Activated CD8-positive, alpha-beta T cell treated with anti-CD3 and anti-CD28 coated beads, Interleukin-2, amount 10 ng/mL, durations not matched to agents 7 days and 5 days (primary cell): ENCODE results near the gene UBE4B. TPM values are rescaled to one million over a fixed set of nuclear protein-coding genes. Genes with fewer than 3 reads are reported as not detected.

ENCODE experiments used
- ATAC-seq: fragments of 150-1000 bp; cut with Tn5 transposase; one replicate; pipeline ENCODE4 v1.10.0; 2021; ENCODE audit warnings: moderate library complexity
- CTCF ChIA-PET: fragments of 350-600 bp; sonication (Branson Sonifier 250); formaldehyde crosslinking; loops from one replicate; lab custom pipeline; 2021; ENCODE audit warnings: antibody characterized with exemption; lab: Charles Lee
- POLR2A ChIA-PET: fragments of 350-600 bp; sonication (Branson Sonifier 250); formaldehyde crosslinking; loops from one replicate; lab custom pipeline; 2021; ENCODE audit warnings: antibody characterized with exemption; lab: Charles Lee
- DNase-seq: peaks from one replicate; pipeline ENCODE4 v3.0.0-alpha.2; 2020
- H3K27ac Mint-ChIP-seq: one replicate; pipeline ENCODE4 v1.8.0; 2021; ENCODE audit warnings: mild to moderate bottlenecking, mixed read lengths
- H3K27me3 Mint-ChIP-seq: one replicate; pipeline ENCODE4 v1.8.0; 2021; ENCODE audit warnings: low read depth, mixed read lengths
- H3K36me3 Mint-ChIP-seq: one replicate; pipeline ENCODE4 v1.8.0; 2021; ENCODE audit warnings: low read depth, mixed read lengths
- H3K4me1 Mint-ChIP-seq: one replicate; pipeline ENCODE4 v1.8.0; 2021; ENCODE audit warnings: low read depth, mixed read lengths
- H3K4me3 Mint-ChIP-seq: one replicate; pipeline ENCODE4 v1.8.0; 2021; ENCODE audit warnings: mild to moderate bottlenecking, mixed read lengths
- H3K9me3 Mint-ChIP-seq: one replicate; pipeline ENCODE4 v1.8.0; 2022; ENCODE audit warnings: mixed read lengths; ENCODE audit not compliant: insufficient read depth
- total RNA-seq, 2 experiments: library from RNA; stranded (reverse); gene quantifications; one replicate each; pipeline ENCODE4 v1.2.3, GENCODE V29; 2021

The UBE4B gene
- total RNA-seq, 2 experiments from 2014 or later, result 30.7 to 32.0 TPM

DNA sequence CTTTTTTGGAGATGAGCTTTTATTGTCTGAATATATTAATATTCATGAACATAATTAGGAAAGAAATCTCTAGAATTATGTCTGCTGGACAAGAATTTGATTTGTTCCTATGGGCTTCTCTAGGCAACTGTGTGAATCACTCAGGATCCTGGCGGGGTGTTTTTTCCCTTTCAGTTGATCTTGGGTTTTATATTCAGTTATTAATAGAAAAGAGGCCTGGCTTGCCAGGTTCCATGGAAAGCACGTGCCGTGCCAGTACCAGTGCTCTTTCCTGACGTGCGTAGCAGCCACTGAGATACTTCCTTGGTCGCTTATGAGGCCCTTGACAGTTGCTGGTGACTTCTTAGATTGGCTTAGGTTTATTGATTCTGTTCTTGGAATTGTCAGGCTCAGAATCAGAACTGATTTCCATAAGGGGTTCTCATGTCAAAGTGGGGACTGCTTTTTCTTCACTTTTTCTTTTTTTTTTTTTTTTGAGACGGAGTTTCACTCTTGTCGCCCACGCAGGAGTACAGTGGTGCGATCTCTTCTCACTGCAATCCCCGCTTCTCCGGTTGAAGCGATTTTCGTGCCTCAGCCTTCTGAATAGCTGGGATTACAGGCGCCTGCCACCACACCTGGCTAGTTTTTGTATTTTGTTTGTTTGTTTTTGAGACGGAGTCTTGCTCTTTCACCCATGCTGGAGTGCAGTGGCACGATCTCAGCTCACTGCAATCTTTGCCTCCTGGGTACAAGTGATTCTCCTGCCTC, 129.0 kb downstream of the UBE4B start:
- ChIA-PET CTCF (no interaction called here), POLR2A (no interaction called here)
- Mint-ChIP-seq H3K4me3 (no peak overlapping the region), H3K9me3 (no peaks in the 10 kb centered on the region), H3K27ac (no peak overlapping the region), H3K4me1 (no peaks in the 10 kb centered on the region), H3K36me3 (peaks cover 18% of the 10 kb centered on the region), H3K27me3 (no peaks in the 10 kb centered on the region)
- ATAC-seq (no peak), DNase-seq (no peak)

DNA sequence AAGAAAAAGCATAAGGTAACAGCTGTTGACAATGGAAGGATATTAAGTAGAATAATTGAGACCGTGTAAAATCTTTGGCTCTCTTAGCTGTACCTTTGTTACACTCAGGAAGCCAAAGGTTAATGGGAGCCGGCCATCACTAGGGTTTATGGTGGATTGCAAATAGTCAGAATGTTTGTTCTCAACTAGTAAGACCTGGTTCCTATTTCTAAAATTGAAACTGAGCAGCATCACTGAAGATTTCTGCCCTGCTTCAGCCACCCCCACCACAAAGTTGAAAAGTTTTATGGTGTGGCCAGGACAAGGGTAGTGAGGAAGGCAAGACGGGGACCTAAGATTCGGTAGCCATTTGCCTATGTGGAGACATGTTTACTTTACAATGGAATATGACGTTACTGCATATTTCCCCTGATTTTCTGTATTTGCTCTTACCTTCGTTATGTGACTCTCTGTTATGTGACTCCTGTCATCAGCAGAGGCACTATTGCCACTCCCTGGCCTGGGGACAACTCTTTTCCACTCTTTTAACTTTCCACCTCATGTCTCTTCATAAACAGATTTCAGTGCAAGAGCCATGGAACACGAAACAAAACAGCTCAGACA, 136.3 kb downstream of the UBE4B start:
- H3K9me3 Mint-ChIP-seq, result no peaks in the 10 kb centered on the region
- H3K27me3 Mint-ChIP-seq, result no peaks in the 10 kb centered on the region
- ChIA-PET CTCF (interaction anchor here (1.4 to 4.4 kb wide), 3 partner anchors 16 to 41 kb away, joined by 4 to 22 read pairs (median 9); partner anchors contain the start of gene KIF1B), POLR2A (interaction anchor here (1.0 kb wide), 1 partner anchor 1739 kb away, joined by 4 read pairs; no protein-coding TSS in a partner anchor)
- peaks cover 64% of the 10 kb centered on the region for H3K36me3 Mint-ChIP-seq
- ATAC-seq (no peak), DNase-seq (no peak)
- H3K27ac Mint-ChIP-seq, result peak overlapping the region; percentile 92
- H3K4me3 Mint-ChIP-seq, result no peak overlapping the region
- H3K4me1 Mint-ChIP-seq, result peaks cover 52% of the 10 kb centered on the region

DNA sequence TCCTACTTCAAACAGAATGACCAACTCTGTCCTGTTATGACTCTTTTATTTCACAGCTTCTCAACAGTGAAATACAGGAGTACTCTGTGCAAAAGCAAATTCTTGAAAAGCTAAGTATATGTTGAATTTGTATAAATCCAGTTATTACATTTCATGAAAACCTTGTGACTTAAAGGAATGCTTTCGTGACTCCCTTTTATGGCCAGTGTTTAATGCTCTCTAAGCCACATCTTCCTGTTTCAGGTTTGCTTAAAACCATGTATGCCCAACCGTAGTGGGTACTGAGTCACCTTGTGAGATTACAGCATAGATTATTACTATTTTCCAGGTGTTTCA, 137.4 kb downstream of the UBE4B start:
- ChIA-PET POLR2A (interaction anchor here (1.0 kb wide), 2 partner anchors 8 to 1737 kb away, joined by 3 to 4 read pairs; no protein-coding TSS in a partner anchor), CTCF (interaction anchor here (1.1 to 4.4 kb wide), 5 partner anchors 13 to 41 kb away, joined by 3 to 22 read pairs (median 5); partner anchors contain the start of gene KIF1B)
- Mint-ChIP-seq H3K9me3 (no peaks in the 10 kb centered on the region), H3K4me3 (peak overlapping the region; percentile 51), H3K4me1 (peaks cover 55% of the 10 kb centered on the region), H3K36me3 (peaks cover 63% of the 10 kb centered on the region), H3K27ac (peak overlapping the region; percentile 92), H3K27me3 (no peaks in the 10 kb centered on the region)
- peak; percentile 84 for ATAC-seq
- DNase-seq, result peak; percentile 52

DNA sequence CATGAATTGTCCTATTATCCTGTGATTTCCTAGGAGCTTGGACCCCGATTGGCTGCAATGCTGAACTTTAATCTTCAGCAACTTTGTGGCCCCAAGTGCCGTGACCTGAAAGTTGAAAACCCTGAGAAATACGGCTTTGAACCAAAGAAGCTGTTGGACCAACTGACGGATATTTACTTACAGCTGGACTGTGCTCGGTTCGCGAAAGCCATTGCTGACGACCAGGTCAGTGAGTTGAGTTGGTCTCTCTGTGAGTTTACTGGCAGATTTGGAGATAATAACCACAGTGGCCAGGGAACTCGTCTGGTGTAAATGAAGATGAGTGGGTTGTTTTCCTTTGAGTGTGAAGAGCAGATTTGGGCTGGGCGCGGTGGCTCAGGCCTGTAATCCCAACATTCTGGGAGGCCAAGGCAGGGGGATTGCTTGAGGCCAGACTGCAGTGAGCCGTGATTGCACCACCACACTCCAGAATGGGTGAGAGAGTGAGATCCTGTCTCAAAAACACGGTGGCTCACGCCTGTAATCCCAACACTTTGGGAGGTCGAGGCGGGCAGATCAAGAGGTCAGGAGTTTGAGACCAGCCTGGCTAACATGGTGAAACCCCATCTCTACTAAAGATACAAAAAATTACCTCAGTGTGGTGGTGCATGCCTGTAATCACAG, 138.5 kb downstream of the UBE4B start:
- H3K4me1 Mint-ChIP-seq, result peaks cover 55% of the 10 kb centered on the region
- H3K27me3 Mint-ChIP-seq, result no peaks in the 10 kb centered on the region
- ChIA-PET CTCF (interaction anchor here (0.5 to 4.4 kb wide), 2 partner anchors 39 to 183 kb away, joined by 3 to 22 read pairs; partner anchors contain the start of gene KIF1B), POLR2A (interaction anchor here (1.0 kb wide), 1 partner anchor 7 kb away, joined by 3 read pairs; no protein-coding TSS in a partner anchor)
- H3K4me3 Mint-ChIP-seq, result peak overlapping the region; percentile 18
- H3K9me3 Mint-ChIP-seq, result peaks cover 3% of the 10 kb centered on the region
- peak overlapping the region; percentile 92 for H3K27ac Mint-ChIP-seq
- DNase-seq (no peak), ATAC-seq (no peak)
- peaks cover 65% of the 10 kb centered on the region for H3K36me3 Mint-ChIP-seq

DNA sequence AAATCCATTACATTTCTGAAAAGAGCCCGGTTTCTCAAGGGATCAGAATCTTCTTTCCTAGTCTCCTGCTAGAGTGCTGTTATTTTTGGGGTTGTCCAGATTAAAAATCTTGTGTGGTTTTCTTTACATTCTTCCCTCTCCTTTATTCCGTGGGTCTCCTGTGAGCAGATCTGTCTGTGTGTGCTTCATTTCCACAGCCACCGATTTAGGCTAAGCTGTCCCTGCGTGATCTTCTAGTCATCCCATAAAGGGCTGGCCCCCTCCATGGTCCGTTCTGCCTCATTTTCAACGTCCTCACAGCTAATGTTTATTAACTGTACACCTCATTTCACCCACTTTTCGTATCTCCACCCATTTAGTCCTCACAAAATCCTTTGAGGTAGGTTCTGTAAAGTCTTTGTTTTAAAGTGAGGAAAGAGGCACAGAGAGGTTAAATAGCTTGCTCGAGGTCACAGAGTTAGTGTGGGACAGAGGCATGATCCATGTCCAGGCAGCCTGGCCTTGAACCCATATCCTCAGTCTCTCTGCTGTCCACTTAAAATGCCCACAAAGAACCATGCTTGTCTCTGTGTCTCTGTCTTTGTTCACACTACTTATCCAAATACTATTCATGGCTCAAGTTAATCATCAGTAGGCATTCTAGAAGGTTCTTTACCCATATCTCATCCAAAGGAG, 139.4 kb downstream of the UBE4B start:
- no peaks in the 10 kb centered on the region for H3K27me3 Mint-ChIP-seq
- peak overlapping the region; percentile 23 for H3K27ac Mint-ChIP-seq
- DNase-seq (no peak), ATAC-seq (no peak)
- ChIA-PET CTCF (interaction anchor here (4.4 kb wide), 1 partner anchor 38 kb away, joined by 22 read pairs; the partner anchor contains the start of gene KIF1B), POLR2A (no interaction called here)
- peaks cover 3% of the 10 kb centered on the region for H3K9me3 Mint-ChIP-seq
- H3K4me3 Mint-ChIP-seq, result no peak overlapping the region
- peaks cover 64% of the 10 kb centered on the region for H3K36me3 Mint-ChIP-seq
- H3K4me1 Mint-ChIP-seq, result peaks cover 55% of the 10 kb centered on the region

DNA sequence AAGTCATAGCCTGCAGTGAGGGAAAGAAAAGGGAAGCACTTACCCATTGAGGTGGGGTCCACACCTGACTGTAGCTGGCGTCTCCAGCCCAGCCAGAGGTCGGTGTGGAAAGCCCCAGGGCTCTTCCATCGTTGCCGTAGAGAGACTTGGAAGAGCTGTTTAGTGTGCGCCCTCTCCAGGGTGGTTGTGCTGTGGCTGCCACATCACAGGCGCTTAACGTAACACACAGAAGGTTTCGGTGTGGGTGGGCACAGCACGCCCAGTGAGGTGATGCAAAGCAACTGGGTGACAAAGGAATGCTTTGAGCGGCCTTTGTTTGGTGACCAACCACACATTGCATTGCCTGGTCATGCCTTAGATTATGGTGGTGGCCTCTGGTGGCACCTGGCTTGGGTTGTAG, 140.8 kb downstream of the UBE4B start:
- H3K9me3 Mint-ChIP-seq, result peaks cover 3% of the 10 kb centered on the region
- DNase-seq (no peak), ATAC-seq (no peak)
- H3K27me3 Mint-ChIP-seq, result no peaks in the 10 kb centered on the region
- H3K4me1 Mint-ChIP-seq, result peaks cover 46% of the 10 kb centered on the region
- no peak overlapping the region for H3K4me3 Mint-ChIP-seq
- ChIA-PET POLR2A (no interaction called here), CTCF (no interaction called here)
- H3K36me3 Mint-ChIP-seq, result peaks cover 56% of the 10 kb centered on the region
- no peak overlapping the region for H3K27ac Mint-ChIP-seq

DNA sequence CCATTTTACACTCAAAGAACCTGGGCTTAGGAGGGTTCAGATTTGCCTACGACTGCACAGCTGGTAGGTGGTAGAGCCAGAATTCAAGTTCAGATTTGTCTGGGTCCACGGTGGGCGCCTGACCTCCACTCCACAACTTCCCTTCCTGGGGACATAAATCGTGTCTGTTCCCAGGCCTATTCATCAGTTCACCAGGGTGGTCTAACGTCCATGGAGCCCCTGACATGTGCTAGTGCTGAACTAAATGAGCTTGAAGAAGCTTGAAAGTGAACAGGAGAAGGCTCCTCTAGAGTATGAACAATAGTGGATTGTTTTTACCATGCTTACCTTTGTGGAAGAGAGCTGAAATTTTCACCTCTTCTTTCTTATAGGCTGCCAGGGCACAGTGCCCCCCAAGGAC, 145.1 kb downstream of the UBE4B start:
- no peak for ATAC-seq
- ChIA-PET POLR2A (interaction anchor here (1.6 kb wide), 1 partner anchor 17 kb away, joined by 3 read pairs; no protein-coding TSS in a partner anchor), CTCF (no interaction called here)
- H3K4me1 Mint-ChIP-seq, result peaks cover 7% of the 10 kb centered on the region
- DNase-seq, result no peak
- no peaks in the 10 kb centered on the region for H3K27me3 Mint-ChIP-seq
- no peak overlapping the region for H3K27ac Mint-ChIP-seq
- H3K36me3 Mint-ChIP-seq, result peaks cover 39% of the 10 kb centered on the region
- H3K4me3 Mint-ChIP-seq, result no peak overlapping the region
- H3K9me3 Mint-ChIP-seq, result peaks cover 3% of the 10 kb centered on the region

DNA sequence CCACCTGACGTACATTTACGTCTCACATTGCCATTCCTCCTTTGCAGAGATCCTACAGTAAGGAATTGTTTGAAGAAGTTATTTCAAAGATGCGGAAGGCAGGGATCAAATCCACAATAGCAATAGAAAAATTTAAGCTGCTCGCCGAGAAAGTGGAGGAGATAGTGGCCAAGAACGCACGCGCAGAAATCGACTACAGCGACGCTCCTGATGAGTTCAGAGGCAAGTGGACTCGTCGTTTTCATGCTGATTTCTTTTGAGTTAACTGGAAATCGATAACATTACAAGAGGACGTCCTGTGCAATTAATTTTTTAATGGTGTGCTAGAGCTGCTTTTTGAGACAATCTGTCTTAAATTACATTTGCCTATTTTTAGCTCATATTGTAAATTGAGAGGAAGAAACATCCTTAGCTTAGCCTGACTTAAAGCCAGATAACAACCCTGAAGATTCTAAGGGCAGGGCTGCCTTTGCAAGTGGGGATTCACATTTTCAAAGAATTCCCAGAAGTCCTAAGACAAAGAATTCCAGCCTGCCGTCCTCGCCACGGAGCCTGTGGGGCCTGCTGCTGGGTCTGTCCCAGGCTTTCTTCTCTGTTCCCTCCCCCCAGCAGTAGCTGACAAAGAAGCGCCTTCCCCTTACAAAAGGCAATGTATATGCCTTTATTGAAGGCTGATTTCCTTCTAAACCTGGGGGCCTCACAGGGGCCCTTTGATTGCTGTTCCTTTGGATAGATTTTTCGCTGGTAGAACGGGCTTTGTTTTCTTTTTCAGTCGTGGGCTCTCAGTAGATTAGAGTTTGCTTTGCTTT, 146.0 kb downstream of the UBE4B start:
- peaks cover 34% of the 10 kb centered on the region for H3K36me3 Mint-ChIP-seq
- H3K4me3 Mint-ChIP-seq, result no peak overlapping the region
- no peak overlapping the region for H3K27ac Mint-ChIP-seq
- POLR2A ChIA-PET, result interaction anchor here (0.7 to 1.6 kb wide), 2 partner anchors 8 to 18 kb away, joined by 3 read pairs; no protein-coding TSS in a partner anchor
- no peak for DNase-seq
- H3K4me1 Mint-ChIP-seq, result peaks cover 5% of the 10 kb centered on the region
- H3K27me3 Mint-ChIP-seq, result no peaks in the 10 kb centered on the region
- ATAC-seq, result no peak
- CTCF ChIA-PET, result interaction anchor here (1.0 kb wide), 1 partner anchor 31 kb away, joined by 3 read pairs; no protein-coding TSS in a partner anchor
- H3K9me3 Mint-ChIP-seq, result peaks cover 3% of the 10 kb centered on the region

DNA sequence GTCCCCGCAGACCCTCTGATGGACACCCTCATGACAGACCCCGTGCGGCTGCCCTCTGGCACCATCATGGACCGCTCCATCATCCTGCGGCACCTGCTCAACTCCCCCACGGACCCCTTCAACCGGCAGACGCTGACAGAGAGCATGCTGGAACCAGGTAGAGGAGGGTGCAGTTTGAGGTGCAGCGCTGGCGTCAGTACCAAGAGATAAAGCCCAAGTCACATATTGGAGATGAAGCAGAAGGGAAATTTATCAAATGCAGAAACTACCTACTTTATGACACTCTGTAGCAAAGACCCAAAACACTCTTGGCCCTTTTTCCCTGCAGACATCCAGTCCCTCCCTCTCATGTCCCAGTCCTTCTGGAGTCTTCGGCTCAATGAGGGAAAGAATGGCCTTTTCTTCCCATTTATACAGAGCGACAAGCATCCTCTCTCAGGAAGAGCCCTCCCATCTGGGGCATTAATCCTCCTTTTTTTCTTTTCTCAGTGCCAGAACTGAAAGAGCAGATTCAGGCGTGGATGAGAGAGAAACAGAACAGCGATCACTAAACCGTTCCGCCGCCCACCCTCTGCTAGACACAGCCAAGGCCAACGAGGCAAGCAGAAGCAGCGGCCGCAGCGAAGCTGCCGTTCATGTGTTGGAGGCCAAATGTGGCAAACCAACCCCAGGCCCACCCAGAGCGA, 146.8 kb downstream of the UBE4B start:
- ChIA-PET POLR2A (no interaction called here), CTCF (interaction anchor here (1.0 kb wide), 1 partner anchor 30 kb away, joined by 3 read pairs; no protein-coding TSS in a partner anchor)
- Mint-ChIP-seq H3K4me3 (no peak overlapping the region), H3K4me1 (peaks cover 2% of the 10 kb centered on the region), H3K9me3 (peaks cover 3% of the 10 kb centered on the region), H3K27ac (no peak overlapping the region), H3K27me3 (no peaks in the 10 kb centered on the region), H3K36me3 (peaks cover 31% of the 10 kb centered on the region)
- ATAC-seq, result no peak
- DNase-seq, result no peak

DNA sequence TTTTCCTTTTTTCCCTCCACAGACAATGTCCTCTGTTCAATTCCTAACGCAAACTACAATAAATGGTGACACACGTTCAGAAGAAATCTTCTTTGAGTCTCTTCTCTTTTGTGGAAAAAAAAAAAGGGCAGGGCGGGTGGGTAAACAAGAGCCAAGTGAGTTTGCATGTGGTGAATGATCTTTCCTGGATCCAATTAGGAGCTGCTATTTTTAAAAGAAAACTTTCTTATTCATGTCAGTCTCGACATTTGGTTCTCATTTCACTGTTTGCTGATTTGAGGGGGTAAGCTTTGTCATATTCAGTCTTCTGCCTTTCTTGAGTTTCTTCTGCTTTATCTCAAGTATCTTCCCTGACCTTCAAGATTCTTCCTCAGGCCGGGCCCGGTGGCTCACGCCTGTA, 148.4 kb downstream of the UBE4B start:
- ChIA-PET POLR2A (no interaction called here), CTCF (no interaction called here)
- Mint-ChIP-seq H3K4me1 (no peaks in the 10 kb centered on the region), H3K27ac (no peak overlapping the region), H3K4me3 (no peak overlapping the region), H3K27me3 (no peaks in the 10 kb centered on the region), H3K36me3 (peaks cover 20% of the 10 kb centered on the region), H3K9me3 (no peaks in the 10 kb centered on the region)
- DNase-seq (no peak), ATAC-seq (no peak)
